Measurements from ENCODE around the gene MRPL24. TPM values are rescaled to one million over a fixed set of nuclear protein-coding genes. Genes with fewer than 3 reads are reported as not detected.

MRPL24 gene
- total and polyA plus RNA-seq, 10 of the 15 experiments (the other 5 are each of a cell fraction or from before 2014, with no cell fraction given), result 87.4 to 269 (median 134) TPM

GRCh38 chr1:156738916-156739315, 2.0 kb downstream of the MRPL24 start:
- no peaks in the 10 kb centered on the region for H4K20me1 ChIP-seq (ENCODE audit: control insufficient read depth, insufficient read depth)
- peaks cover 17% of the 10 kb centered on the region for H3K79me2 ChIP-seq (ENCODE audit: control insufficient read depth, insufficient read depth, low read length)
- no peak for ATAC-seq
- RAD21 ChIA-PET (ENCODE audit: unreplicated experiment), result interaction anchor here (1.1 to 1.4 kb wide), 2 partner anchors 10 to 28 kb away, joined by 3 to 4 read pairs; partner anchors contain the start of genes ISG20L2, METTL25B and PRCC
- intact Hi-C loops (cut with micrococcal nuclease; ENCODE audit: unreplicated experiment) (no loop called here), in situ Hi-C loops (cut with MboI) (no loop called here)
- TF ChIP-seq RELB (IDR thresholded peaks at IDR 0.05; ENCODE audit: low read depth) (no peak), CEBPZ (IDR thresholded peaks at IDR 0.05; ENCODE audit: low read depth, low read length) (no peak), IRF4 (IDR thresholded peaks at IDR 0.05; ENCODE audit: low read depth, low read length) (no peak), MAX (IDR thresholded peaks at IDR 0.05; ENCODE audit: low read depth, low read length) (no peak), SIX5 (IDR thresholded peaks at IDR 0.05; ENCODE audit: low read depth, low read length, severe bottlenecking) (no peak), FOXM1 (IDR thresholded peaks at IDR 0.05; ENCODE audit: low read depth, low read length) (no peak), ZBTB4 (CRISPR knock-in tag; IDR thresholded peaks at IDR 0.05) (no peak), ELK1 (IDR thresholded peaks at IDR 0.05; ENCODE audit: low read depth, low read length) (no peak), ZZZ3 (IDR thresholded peaks at IDR 0.05; ENCODE audit: control insufficient read depth, insufficient read length, low read depth) (no peak), POLR2AphosphoS5 (IDR thresholded peaks at IDR 0.05; ENCODE audit: low read length) (no peak)
- peaks cover 13 to 26% of the 10 kb centered on the region in 2 experiments for H3K36me3 ChIP-seq (ENCODE audit: control insufficient read depth in 2 of 2, insufficient read depth in 2 of 2, low read length in 1 of 2)
- POLR2A ChIA-PET, result interaction anchor here (5.4 kb wide), 1 partner anchor 10 kb away, joined by 75 read pairs; the partner anchor contains the start of genes ISG20L2 and METTL25B
- H3K4me2 ChIP-seq (ENCODE audit: control insufficient read depth, insufficient read depth), result no peak overlapping the region
- no peak overlapping the region for H3K27ac ChIP-seq (ENCODE audit: control insufficient read depth, insufficient read depth)
- no peak overlapping the region for H3K9ac ChIP-seq (ENCODE audit: control insufficient read depth, insufficient read depth, low read length)
- WGBS (ENCODE audit: insufficient coverage, insufficient replicate concordance, low lambda C conversion rate, missing lambda C conversion rate), result 95% methylated on average over 2 of the region's 2 CpGs
- H3K9me3 ChIP-seq (replicated peaks; ENCODE audit: control insufficient read depth, insufficient read depth, low read length), result no peaks in the 10 kb centered on the region
- H2AFZ ChIP-seq (ENCODE audit: control insufficient read depth, low read depth, low read length), result no peak overlapping the region
- no TSS peak for BruUV-seq (replicated peaks)
- CTCF ChIA-PET, result interaction anchor here (0.9 to 1.3 kb wide), 3 partner anchors 12 to 57 kb away, joined by 3 to 20 read pairs (median 3); partner anchors contain the start of genes ISG20L2, METTL25B and PRCC
- FAIRE-seq, result no peak
- H3K4me3 ChIP-seq, result no peak overlapping the region
- H3K4me1 ChIP-seq (ENCODE audit: control insufficient read depth, insufficient read depth, low read length), result peaks cover 5% of the 10 kb centered on the region; the same call in 1 of the 2 replicates
- no peaks in the 10 kb centered on the region for H3K27me3 ChIP-seq (replicated peaks in 1 of 2; ENCODE audit: control insufficient read depth in 2 of 2, insufficient read depth in 2 of 2, low read length in 1 of 2)
- no peak for DNase-seq (ENCODE audit: low read depth, low spot score)
- SMC1A ChIA-PET (ENCODE audit: uncharacterized antibody, unreplicated experiment), result interaction anchor here (5.0 kb wide), 1 partner anchor 12 kb away, joined by 57 read pairs; the partner anchor contains the start of genes ISG20L2 and METTL25B
